Osteoblast (primary cell): ENCODE results near the gene ESAM. TPM values are rescaled to one million over a fixed set of nuclear protein-coding genes. Genes with fewer than 3 reads are reported as not detected.
A peak's percentile ranks its signal among the peaks of the same experiment; 100 is the strongest.

Experiments
- DNase-seq: peaks from one replicate; pipeline ENCODE4 v3.0.0; 2011; ENCODE audit warnings: low spot score, mixed read lengths; ENCODE audit not compliant: insufficient read length; ENCODE audit errors: missing footprints
- H2AFZ ChIP-seq: 2 replicates; pipeline ENCODE4 v1.6.0; 2011; ENCODE audit warnings: mild to moderate bottlenecking, low read length
- H3K27ac ChIP-seq: 2 replicates; pipeline ENCODE4 v1.5.1; 2011; ENCODE audit warnings: mild to moderate bottlenecking, low read depth, low read length, moderate library complexity
- H3K27me3 ChIP-seq: 2 replicates; pipeline ENCODE4 v1.6.0; 2012; ENCODE audit warnings: mild to moderate bottlenecking, control low read depth, inconsistent platforms, low read length, moderate library complexity; ENCODE audit not compliant: insufficient read depth
- H3K36me3 ChIP-seq: 2 replicates; pipeline ENCODE4 v1.5.1; 2011; ENCODE audit warnings: mild to moderate bottlenecking, low read length, control low read depth, moderate library complexity; ENCODE audit not compliant: insufficient read depth
- H3K4me1 ChIP-seq: 2 replicates; pipeline ENCODE4 v1.5.1; 2011; ENCODE audit warnings: mild to moderate bottlenecking, low read length, control low read depth, moderate library complexity; ENCODE audit not compliant: insufficient read depth
- H3K4me2 ChIP-seq: 2 replicates; pipeline ENCODE4 v1.6.0; 2011; ENCODE audit warnings: mild to moderate bottlenecking, low read length; ENCODE audit not compliant: insufficient read depth
- H3K4me3 ChIP-seq: fragments of 200-600 bp; sonication (generic); 3 replicates; pipeline ENCODE4 v1.5.1; 2012; ENCODE audit warnings: mild to moderate bottlenecking, low read length, inconsistent platforms; ENCODE audit not compliant: insufficient read depth
- H3K79me2 ChIP-seq: 2 replicates; pipeline ENCODE4 v1.6.0; 2012; ENCODE audit warnings: mild to moderate bottlenecking, low read length, control low read depth, inconsistent platforms; ENCODE audit not compliant: insufficient read depth
- H3K9me3 ChIP-seq: 2 replicates; pipeline ENCODE4 v1.5.1; 2011; ENCODE audit warnings: low read depth, low read length, control low read depth
- H4K20me1 ChIP-seq: 2 replicates; pipeline ENCODE4 v1.6.0; 2012; ENCODE audit warnings: mild to moderate bottlenecking, low read length, control low read depth; ENCODE audit not compliant: insufficient read depth
- total RNA-seq: library from RNA; depleted of rRNA; stranded (reverse); fragments of >200 nt; gene quantifications from 2 replicates; pipeline ENCODE4 v1.2.3, GENCODE V29; 2012
- TF ChIP-seq, protein P1 (sequence below): IDR thresholded peaks from 2 replicates; pipeline ENCODE4 v1.5.1; 2011; ENCODE audit warnings: mild to moderate bottlenecking, low read depth, low read length, moderate library complexity; ENCODE audit errors: extremely low read depth

Gene ESAM
- total RNA-seq, 1 donor: under 0.01 TPM

DNA sequence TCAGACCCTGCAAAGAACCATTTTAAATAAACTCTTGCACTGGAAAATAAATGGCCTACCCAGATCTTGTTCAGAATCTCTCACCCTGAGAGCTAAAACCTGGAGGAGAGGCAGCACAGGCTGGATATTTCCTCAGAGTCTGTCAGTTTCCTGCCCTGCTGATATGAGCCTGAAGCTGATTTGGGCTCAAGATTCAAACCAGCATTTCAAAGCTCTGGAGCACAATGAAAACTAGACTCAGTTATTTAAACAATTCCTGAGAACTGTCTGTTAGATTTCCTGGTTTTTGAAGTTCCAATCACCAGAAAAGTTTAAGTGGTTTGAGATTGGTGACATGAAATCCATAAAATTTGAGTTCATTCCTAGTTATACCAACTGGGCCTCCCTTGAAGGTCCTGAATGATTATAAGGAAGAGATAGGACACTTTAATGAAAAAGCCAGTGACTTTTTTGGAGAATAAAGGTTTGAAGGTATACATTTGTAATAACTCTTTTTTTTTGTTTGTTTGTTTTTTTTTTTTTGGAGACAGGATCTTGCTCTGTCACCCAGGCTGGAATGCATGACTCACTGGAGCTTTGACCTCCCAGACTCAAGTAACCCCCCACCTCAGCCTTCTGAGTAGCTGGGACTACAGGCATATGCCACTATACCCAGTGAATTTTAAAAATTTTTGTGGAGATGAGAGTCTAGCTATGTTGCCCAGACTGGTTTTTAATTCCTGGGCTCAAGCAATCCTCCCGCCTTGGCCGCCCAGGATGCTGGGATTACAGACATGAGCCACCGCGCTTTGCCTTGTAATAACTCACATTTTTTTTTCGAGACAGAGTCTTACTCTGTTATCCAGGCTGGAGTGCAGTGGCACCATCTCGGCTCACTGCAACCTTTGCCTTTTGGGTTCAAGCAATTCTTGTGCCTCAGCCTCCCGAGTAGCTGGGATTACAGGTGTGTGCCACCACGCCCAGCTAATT, 8.0 kb upstream of the ESAM start:
- no peak overlapping the region for H3K4me3 ChIP-seq
- DNase-seq: no peak
- no peak overlapping the region for H2AFZ ChIP-seq
- H3K27ac ChIP-seq: peak overlapping the region; percentile 1
- H3K79me2 ChIP-seq: peaks cover 3% of the 10 kb centered on the region
- no peak overlapping the region for H3K4me2 ChIP-seq
- peaks cover 18% of the 10 kb centered on the region for H3K36me3 ChIP-seq
- no peaks in the 10 kb centered on the region for H3K9me3 ChIP-seq
- no peaks in the 10 kb centered on the region for H4K20me1 ChIP-seq
- peaks cover 3% of the 10 kb centered on the region for H3K4me1 ChIP-seq
- no peaks in the 10 kb centered on the region for H3K27me3 ChIP-seq
- TF ChIP-seq, protein P1, sequence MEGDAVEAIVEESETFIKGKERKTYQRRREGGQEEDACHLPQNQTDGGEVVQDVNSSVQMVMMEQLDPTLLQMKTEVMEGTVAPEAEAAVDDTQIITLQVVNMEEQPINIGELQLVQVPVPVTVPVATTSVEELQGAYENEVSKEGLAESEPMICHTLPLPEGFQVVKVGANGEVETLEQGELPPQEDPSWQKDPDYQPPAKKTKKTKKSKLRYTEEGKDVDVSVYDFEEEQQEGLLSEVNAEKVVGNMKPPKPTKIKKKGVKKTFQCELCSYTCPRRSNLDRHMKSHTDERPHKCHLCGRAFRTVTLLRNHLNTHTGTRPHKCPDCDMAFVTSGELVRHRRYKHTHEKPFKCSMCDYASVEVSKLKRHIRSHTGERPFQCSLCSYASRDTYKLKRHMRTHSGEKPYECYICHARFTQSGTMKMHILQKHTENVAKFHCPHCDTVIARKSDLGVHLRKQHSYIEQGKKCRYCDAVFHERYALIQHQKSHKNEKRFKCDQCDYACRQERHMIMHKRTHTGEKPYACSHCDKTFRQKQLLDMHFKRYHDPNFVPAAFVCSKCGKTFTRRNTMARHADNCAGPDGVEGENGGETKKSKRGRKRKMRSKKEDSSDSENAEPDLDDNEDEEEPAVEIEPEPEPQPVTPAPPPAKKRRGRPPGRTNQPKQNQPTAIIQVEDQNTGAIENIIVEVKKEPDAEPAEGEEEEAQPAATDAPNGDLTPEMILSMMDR: no peak

DNA sequence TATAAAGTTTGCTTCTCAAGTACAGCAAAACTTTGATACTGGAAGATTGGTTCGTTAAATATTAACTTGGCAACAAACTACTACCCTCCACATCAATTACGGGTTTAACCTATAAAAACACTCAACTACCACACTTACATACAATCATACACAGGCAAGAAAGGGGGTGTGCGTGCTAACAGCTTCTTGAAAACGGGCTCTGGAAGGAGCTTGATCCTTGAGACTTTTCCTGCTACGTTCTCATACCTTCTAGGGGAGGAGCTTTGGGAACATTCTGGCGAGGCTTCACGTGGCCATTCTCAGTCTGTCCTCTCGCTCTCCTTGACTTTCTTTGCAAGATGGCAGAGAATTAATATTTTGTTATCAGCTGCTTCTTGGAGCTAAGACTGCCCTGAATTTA, 6.8 kb upstream of the ESAM start:
- no peaks in the 10 kb centered on the region for H3K9me3 ChIP-seq
- no peak for DNase-seq
- H3K36me3 ChIP-seq: peaks cover 20% of the 10 kb centered on the region
- peaks cover 3% of the 10 kb centered on the region for H3K4me1 ChIP-seq
- H3K79me2 ChIP-seq: no peaks in the 10 kb centered on the region
- no peak overlapping the region for H3K4me3 ChIP-seq
- no peak overlapping the region for H3K27ac ChIP-seq
- H3K4me2 ChIP-seq: no peak overlapping the region
- no peaks in the 10 kb centered on the region for H3K27me3 ChIP-seq
- no peak overlapping the region for H2AFZ ChIP-seq
- TF ChIP-seq, protein P1: no peak
- H4K20me1 ChIP-seq: no peaks in the 10 kb centered on the region

GRCh38 chr11:124766156-124766555, 4.1 kb upstream of the ESAM start:
- peaks cover 14% of the 10 kb centered on the region for H4K20me1 ChIP-seq
- DNase-seq: no peak
- no peaks in the 10 kb centered on the region for H3K9me3 ChIP-seq
- peaks cover 11% of the 10 kb centered on the region for H3K4me1 ChIP-seq
- H3K79me2 ChIP-seq: no peaks in the 10 kb centered on the region
- no peak overlapping the region for H3K4me3 ChIP-seq
- H3K4me2 ChIP-seq: no peak overlapping the region
- TF ChIP-seq, protein P1: no peak
- H3K36me3 ChIP-seq: peaks cover 11% of the 10 kb centered on the region
- no peak overlapping the region for H3K27ac ChIP-seq
- H3K27me3 ChIP-seq: peaks cover 17% of the 10 kb centered on the region
- H2AFZ ChIP-seq: no peak overlapping the region
